CD1c-positive myeloid dendritic cell (primary cell): ENCODE measurements around the gene RAPGEF4.

ENCODE experiments used
- DNase-seq: peaks from one replicate; pipeline ENCODE4 v3.0.0-alpha.2; 2016; ENCODE audit errors: extremely low spot score

RAPGEF4 gene

DNA sequence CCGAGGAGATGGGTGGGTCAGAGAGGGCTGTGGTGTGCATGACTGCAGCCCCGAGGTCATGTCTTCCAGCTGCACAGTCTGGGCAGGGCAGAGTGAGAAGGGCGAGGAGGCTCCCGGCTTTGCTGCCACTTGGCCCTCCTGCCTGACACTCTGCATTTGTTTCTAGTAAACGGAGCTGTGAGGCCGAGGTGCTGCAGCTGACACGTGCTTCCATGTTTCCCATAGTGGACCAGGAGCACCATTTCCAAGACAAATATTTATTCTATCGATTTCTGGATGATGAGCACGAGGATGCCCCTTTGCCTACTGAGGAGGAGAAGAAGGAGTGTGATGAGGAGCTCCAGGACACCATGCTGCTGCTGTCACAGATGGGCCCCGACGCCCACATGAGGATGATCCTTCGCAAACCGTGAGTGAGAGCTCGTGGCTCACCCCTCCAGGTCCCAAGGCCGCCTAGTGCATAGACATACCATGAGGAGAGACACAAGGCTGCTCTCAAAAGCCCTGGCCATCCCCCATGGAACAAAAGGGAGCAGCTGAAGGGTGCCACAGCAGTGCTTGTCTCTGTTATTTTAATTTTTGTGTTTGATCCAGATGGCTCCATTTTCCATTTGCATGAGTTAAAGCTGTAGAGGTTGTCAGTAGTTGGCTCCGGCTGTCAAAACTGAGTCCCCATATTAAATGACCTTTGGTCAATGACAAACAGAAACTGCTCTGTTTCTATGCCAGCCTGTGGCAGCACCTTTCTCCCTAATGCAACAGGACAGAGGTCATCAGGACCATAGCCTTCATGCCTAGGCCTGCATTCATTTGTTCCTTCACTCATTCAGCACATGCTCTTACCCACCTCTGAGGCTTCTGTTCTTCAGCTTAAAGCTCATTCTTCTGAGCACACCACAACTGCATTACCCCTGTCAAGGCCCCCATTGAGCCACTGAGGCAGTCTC, 231.7 kb downstream of the RAPGEF4 start:
- DNase-seq = no peak

- DNase-seq = peak; percentile 11
These were observed 232.4 kb downstream of the RAPGEF4 start for GRCh38 chr2:172968061-172968469.

GRCh38 chr2:172969166-172969565, 233.5 kb downstream of the RAPGEF4 start:
- no peak for DNase-seq

DNA sequence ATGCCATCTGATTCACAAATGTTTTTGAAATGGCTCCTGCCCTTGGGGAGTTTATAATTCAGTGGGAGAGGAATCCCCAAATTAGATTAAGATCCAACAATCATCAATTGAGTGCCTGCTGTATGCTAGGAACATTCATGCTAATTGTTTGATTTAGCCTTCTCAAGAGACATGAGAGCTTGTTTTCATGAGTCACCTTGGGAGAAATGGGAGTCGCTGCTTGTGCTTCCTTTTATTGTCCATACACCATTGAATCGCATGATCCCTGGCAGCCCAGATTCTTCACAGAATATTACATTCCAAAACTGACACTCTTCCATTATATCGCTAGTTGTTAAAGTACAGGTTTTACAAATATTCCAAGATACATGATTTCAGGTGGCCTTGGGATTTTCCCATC, 234.0 kb downstream of the RAPGEF4 start:
- DNase-seq = no peak

DNA sequence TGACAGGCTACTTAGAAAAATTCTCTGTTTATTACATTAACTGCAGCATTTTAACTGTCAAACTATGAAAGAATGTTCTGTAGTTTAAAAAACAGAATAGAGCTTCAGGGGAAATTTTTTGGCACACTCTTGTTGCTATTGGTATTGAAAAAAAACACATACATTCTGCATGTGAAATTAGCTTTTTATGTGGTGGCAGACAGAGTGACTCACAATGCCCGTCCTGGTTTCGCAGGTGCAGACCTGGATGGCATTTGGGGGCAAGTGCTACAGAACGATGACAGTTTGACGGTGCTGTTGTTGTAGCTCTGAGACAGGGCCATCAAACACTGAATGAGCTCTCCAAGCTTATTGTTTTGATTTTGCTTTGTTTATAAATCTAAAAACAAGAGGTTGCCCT, 235.0 kb downstream of the RAPGEF4 start:
- DNase-seq = no peak

GRCh38 chr2:172972005-172972619, 236.5 kb downstream of the RAPGEF4 start:
- peak; percentile 54 for DNase-seq

GRCh38 chr2:172974762-172975161, 239.1 kb downstream of the RAPGEF4 start:
- no peak for DNase-seq

DNA sequence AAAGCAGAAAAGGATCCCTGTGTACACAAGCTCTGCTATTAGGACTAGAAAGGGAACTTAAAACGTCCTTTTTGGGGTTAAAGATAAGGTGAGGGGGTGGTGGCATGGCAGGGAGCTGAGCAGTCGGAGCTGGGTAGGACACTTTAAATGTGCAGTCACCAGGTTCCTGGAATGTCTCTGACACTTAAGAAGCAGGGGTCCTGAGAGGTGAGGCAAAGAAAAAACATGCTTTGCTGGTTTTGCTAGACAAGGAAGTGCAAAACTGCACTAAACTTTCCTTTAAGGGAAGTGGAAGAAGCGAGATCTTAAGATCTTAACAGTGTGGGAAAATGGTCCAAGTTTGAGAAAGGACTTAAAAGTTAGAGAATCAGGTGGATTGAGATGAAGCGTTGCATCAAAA, 240.5 kb downstream of the RAPGEF4 start:
- DNase-seq = peak; percentile 29

- no peak for DNase-seq
These were observed 241.2 kb downstream of the RAPGEF4 start for GRCh38 chr2:172976816-172977215.

DNA sequence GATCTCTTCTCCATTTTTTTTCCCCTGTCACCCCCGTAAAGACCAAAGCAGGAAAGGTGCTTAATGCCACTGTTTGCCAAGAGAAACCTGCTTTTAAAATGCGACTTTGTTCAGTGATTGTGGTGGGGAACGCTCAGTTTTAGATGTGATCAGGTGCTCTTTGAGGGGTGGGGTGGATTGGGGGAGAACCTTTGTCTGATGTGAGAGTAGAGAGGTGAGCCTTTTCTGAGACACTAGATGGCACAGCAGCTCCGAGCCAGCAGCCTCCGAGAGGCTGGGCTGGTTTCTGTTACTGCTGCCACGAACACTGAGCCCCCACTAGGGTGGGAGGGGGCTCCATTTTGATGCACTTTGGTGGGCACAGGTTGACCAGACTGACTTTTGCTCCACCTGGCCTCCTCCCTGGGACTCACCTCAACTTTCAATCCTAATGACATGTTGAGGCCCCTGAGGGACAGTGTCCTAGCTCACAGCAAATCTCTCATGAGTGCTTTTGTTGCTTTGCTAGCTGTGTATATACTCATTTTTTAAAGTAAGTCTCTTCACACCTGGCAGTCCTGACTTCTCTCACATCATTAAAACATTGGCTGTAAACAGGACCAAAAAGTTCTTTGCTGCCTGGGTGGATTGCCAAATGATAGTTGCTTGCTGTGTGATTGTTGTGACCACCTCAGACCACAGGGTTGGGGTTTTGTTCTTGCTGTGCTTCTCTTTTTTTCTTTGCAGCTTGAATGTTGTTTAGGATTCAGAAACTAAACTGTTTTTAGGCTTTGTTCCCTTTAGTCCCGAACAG, 241.8 kb downstream of the RAPGEF4 start:
- DNase-seq = no peak

- DNase-seq = no peak
These were observed 242.4 kb downstream of the RAPGEF4 start for GRCh38 chr2:172978063-172978383.

DNA sequence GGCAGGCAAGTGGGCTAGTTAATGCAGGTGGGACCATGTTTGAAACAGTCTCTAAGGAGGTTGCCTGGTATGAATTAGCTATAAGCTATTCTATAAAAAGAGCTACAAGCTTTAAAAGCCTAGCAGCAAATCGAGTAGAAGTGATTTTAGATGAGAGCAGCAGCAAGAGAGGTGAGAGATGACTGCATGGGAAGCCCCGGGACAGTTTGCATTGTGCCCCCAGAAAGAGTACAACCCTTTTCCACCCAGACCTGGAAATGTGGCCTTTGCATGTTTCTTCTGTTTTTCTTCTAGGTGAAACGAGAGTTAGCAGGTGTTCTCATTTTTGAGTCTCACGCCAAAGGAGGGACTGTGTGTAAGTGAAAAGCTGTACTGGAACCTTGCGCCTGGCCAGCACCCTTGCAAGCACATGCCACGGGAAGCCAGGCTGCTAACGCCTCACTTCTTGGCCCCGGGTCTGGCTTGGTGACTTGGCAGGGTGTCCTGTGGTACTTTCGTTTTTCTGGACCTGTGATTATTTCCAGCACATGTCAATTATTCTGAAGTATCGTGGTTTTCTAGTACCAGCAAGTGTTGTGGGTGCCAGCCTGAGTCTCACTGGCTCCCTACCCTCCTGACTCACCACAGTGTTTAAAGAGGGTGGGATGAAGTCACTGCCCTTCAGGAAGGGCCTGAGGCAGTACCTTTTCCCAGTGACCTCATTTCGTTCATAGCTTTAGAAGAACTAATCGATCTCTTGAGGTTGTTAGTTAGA, 249.7 kb downstream of the RAPGEF4 start:
- DNase-seq = no peak

DNA sequence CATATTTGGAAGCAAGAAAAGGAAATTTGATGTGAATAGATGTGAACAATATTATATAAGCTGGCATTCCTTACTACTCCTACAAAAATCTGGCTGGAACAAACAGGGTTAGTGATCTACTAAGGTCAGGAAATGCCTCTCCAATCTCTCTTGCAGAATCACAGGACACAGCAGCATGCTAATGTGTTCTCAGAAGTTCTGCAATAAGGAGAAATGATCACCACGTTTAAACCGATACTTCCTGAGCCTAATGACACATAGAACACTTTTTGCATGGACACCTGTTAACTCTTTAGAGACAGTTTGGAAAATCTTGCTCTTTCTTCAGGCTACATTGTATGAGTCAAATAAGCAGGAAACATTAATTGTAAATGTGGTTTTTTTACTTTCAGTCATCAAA, 250.4 kb downstream of the RAPGEF4 start:
- peak; percentile 45 for DNase-seq

DNA sequence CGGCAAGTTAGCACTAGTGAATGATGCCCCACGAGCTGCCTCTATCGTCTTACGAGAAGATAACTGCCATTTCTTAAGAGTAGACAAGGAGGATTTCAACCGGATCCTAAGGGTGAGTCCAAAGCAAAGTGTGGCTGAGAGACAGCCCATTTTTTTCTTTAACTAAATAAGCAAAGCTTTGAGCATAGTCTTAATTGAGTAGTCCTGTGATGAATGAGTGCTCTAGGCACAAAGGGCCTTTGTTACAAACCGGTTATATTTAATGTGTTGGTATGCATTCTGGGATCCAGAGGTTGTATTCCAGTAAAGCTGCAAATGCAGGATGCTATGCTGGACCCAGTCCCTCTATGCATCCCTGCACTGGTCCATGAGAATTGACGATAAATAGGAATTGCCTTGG, 253.1 kb downstream of the RAPGEF4 start:
- DNase-seq = no peak

GRCh38 chr2:172991031-172991430, 255.4 kb downstream of the RAPGEF4 start:
- DNase-seq = no peak

- DNase-seq = no peak
These were observed 257.5 kb downstream of the RAPGEF4 start for GRCh38 chr2:172993139-172993538.

GRCh38 chr2:172993931-172994717, 258.5 kb downstream of the RAPGEF4 start:
- DNase-seq = no peak

- no peak for DNase-seq
These were observed 259.2 kb downstream of the RAPGEF4 start for GRCh38 chr2:172994864-172995263.

DNA sequence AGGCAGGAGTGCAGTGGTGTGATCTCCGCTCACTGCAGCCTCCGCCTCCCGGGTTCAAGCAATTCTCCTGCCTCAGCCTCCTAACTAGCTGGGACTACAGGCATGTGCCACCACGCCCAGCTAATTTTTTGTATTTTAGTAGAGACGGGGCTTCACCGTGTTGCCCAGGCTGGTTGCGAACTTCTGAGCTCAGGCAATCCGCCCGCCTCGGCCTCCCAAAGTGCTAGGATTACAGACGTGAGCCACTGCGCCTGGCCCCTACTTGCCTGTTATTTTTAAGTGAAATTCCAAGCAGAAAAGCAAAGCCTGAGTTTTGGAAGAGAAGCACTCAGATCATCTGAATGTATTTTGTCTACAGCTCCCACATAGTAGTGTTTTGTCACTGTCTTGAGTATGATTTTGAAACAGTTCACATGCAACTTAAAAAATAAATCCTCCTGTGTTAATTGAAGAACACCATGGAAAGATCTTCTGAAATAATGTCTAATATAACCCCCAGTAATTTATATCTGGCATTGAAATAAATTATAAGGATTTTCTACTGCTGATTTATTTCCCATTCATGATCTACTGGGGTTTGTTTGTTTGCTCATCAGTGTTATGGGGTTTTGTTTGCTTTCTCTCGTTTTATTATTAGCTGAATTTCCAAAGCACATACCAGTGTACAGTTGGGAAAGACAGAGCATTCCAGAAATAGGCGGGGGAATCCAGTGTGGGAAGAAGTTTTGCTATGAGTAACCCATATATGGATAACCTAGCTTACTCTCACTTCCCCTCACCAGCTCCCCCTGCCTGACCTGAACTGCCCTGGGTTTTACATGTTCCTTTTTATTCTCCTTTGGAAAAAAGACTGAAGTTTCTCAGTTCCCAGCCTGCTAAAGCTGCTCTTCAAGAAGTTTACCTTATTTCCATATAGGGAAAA, 259.9 kb downstream of the RAPGEF4 start:
- peak; percentile 81 for DNase-seq
